ENCODE data around the gene HMG20A. TPM values are rescaled to one million over a fixed set of nuclear protein-coding genes. Genes with fewer than 3 reads are reported as not detected.

The HMG20A gene
- total RNA-seq, 1 donor, result 30.8 TPM

DNA sequence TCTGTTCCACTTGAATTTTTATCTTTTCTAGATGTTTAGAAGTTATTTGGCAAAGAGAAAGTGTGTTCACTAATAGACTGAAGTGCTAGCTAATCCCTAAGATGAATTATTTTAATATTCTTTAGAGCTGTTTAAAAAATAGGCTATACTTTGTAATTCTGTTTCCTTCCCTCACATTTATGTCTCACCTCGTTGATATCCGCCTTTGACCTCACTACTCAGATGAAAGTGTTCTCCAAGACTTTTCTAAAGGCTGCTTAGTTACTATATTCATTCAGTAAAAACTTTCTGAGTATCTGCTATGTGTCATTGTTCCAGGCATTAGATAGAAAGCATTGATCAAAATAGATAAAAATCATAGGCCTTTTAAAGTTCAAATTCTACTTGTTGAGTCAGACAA is 38.3 kb downstream of the HMG20A start:
- Histone ChIP-seq H3K27ac (ENCODE audit: low read depth, low read length) (no peak overlapping the region), H3K79me2 (ENCODE audit: insufficient read depth, low read length) (peaks cover 18% of the 10 kb centered on the region), H3K4me3 (ENCODE audit: insufficient read depth, low read length) (no peak overlapping the region), H3K27me3 (ENCODE audit: insufficient read depth, low read length) (no peaks in the 10 kb centered on the region), H4K20me1 (ENCODE audit: insufficient read depth, low read length) (no peaks in the 10 kb centered on the region), H3K9me3 (ENCODE audit: low read depth, low read length) (no peaks in the 10 kb centered on the region), H3K36me3 (ENCODE audit: insufficient read depth, low read length) (peaks cover 16% of the 10 kb centered on the region), H3K4me1 (ENCODE audit: insufficient read depth, low read length) (peaks cover 51% of the 10 kb centered on the region), H3K4me2 (ENCODE audit: insufficient read depth, low read length) (no peak overlapping the region), H2AFZ (ENCODE audit: low read length) (no peak overlapping the region)
- TF ChIP-seq, protein P1, sequence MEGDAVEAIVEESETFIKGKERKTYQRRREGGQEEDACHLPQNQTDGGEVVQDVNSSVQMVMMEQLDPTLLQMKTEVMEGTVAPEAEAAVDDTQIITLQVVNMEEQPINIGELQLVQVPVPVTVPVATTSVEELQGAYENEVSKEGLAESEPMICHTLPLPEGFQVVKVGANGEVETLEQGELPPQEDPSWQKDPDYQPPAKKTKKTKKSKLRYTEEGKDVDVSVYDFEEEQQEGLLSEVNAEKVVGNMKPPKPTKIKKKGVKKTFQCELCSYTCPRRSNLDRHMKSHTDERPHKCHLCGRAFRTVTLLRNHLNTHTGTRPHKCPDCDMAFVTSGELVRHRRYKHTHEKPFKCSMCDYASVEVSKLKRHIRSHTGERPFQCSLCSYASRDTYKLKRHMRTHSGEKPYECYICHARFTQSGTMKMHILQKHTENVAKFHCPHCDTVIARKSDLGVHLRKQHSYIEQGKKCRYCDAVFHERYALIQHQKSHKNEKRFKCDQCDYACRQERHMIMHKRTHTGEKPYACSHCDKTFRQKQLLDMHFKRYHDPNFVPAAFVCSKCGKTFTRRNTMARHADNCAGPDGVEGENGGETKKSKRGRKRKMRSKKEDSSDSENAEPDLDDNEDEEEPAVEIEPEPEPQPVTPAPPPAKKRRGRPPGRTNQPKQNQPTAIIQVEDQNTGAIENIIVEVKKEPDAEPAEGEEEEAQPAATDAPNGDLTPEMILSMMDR (IDR thresholded peaks at IDR 0.05; ENCODE audit: extremely low read depth, low read depth, low read length), result no peak
- DNase-seq (ENCODE audit: insufficient read length, low spot score, missing footprints), result no peak

DNA sequence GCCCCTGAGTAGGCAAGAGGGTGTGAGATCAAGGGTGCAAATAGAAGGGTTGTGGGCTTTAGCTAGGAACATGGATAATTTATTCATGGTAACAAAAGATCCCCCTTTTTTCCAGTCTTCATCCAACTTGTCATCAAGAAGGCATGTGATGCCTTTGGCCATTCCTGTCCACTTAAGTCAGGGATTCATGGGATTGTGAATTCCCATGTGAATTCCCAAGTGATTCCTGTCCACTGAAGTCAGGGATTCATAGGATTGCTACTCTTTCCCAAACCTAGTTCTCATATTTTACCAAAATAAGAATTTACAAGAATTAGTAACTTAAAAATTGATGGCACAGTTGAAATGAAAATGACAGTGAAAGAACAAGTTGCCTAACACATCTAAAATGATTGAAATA is 40.8 kb downstream of the HMG20A start:
- Histone ChIP-seq H3K27me3 (ENCODE audit: insufficient read depth, low read length) (no peaks in the 10 kb centered on the region), H3K4me3 (ENCODE audit: insufficient read depth, low read length) (no peak overlapping the region), H3K36me3 (ENCODE audit: insufficient read depth, low read length) (peaks cover 28% of the 10 kb centered on the region), H3K79me2 (ENCODE audit: insufficient read depth, low read length) (peaks cover 18% of the 10 kb centered on the region), H3K27ac (ENCODE audit: low read depth, low read length) (no peak overlapping the region), H2AFZ (ENCODE audit: low read length) (no peak overlapping the region), H3K4me1 (ENCODE audit: insufficient read depth, low read length) (peaks cover 27% of the 10 kb centered on the region), H4K20me1 (ENCODE audit: insufficient read depth, low read length) (no peaks in the 10 kb centered on the region), H3K4me2 (ENCODE audit: insufficient read depth, low read length) (no peak overlapping the region), H3K9me3 (ENCODE audit: low read depth, low read length) (no peaks in the 10 kb centered on the region)
- DNase-seq (ENCODE audit: insufficient read length, low spot score, missing footprints), result no peak
- TF ChIP-seq, protein P1 (IDR thresholded peaks at IDR 0.05; ENCODE audit: extremely low read depth, low read depth, low read length), result no peak

DNA sequence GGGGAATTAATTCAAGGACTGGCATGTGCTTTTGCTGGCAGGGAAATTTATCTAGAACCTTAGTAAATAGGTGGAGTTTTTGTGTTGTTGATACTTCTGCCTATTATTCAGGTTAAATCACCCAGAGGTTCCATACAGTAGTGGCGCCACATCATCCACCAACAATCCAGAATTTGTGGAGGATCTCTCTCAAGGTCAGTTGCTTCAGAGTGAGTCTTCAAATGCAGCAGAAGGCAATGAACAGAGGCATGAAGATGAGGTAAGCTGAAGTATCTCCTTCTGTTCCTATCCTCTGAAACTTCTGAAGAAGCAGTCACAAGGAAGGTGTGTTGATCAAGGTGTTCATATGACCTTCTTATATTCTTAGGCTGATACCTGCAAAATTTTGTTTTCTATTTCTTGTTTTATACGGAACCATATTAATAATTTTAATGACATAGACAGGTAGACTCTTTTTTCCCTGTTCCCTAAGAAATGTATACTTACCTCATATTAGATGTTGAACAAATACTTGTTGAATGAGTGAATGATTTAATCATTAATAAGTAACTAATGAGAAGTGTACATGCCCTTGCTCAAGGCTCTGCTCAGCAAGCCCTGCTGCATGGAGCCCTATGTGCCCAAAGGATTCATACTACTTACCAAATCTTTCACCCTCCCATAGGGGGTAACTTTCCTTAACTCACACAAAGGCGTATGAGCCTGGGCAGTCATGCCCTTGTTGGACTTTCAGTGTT is 43.6 kb downstream of the HMG20A start:
- TF ChIP-seq, protein P1 (IDR thresholded peaks at IDR 0.05; ENCODE audit: extremely low read depth, low read depth, low read length), result no peak
- no peak overlapping the region for H3K4me2 ChIP-seq (ENCODE audit: insufficient read depth, low read length)
- no peak overlapping the region for H3K27ac ChIP-seq (ENCODE audit: low read depth, low read length)
- H3K9me3 ChIP-seq (ENCODE audit: low read depth, low read length), result no peaks in the 10 kb centered on the region
- H3K4me1 ChIP-seq (ENCODE audit: insufficient read depth, low read length), result peaks cover 7% of the 10 kb centered on the region
- peaks cover 45% of the 10 kb centered on the region for H3K36me3 ChIP-seq (ENCODE audit: insufficient read depth, low read length)
- H4K20me1 ChIP-seq (ENCODE audit: insufficient read depth, low read length), result no peaks in the 10 kb centered on the region
- peaks cover 8% of the 10 kb centered on the region for H3K79me2 ChIP-seq (ENCODE audit: insufficient read depth, low read length)
- no peak for DNase-seq (ENCODE audit: insufficient read length, low spot score, missing footprints)
- H3K27me3 ChIP-seq (ENCODE audit: insufficient read depth, low read length), result no peaks in the 10 kb centered on the region
- no peak overlapping the region for H3K4me3 ChIP-seq (ENCODE audit: insufficient read depth, low read length)
- H2AFZ ChIP-seq (ENCODE audit: low read length), result no peak overlapping the region

DNA sequence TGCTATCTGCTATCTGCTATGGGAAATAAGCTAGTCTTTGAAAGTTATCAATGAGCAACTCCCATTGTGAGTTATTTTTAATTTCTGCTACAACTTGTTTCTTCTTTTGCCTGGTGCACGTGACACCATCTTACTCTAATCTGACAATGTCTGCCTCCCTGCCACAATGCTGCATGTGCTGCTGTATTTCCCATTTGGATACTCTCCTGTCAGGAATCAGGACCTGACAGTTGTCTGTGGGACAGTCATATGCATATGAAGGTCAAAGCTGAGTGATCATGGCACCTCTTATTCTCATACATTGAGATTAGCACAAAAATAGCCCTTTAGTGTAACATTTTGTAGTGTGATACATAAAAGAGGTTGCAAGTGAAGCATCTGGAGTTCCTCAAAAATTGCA is 45.8 kb downstream of the HMG20A start:
- H3K27me3 ChIP-seq (ENCODE audit: insufficient read depth, low read length), result no peaks in the 10 kb centered on the region
- H3K36me3 ChIP-seq (ENCODE audit: insufficient read depth, low read length), result peaks cover 47% of the 10 kb centered on the region
- TF ChIP-seq, protein P1 (IDR thresholded peaks at IDR 0.05; ENCODE audit: extremely low read depth, low read depth, low read length), result no peak
- peaks cover 6% of the 10 kb centered on the region for H3K79me2 ChIP-seq (ENCODE audit: insufficient read depth, low read length)
- no peaks in the 10 kb centered on the region for H3K9me3 ChIP-seq (ENCODE audit: low read depth, low read length)
- no peaks in the 10 kb centered on the region for H4K20me1 ChIP-seq (ENCODE audit: insufficient read depth, low read length)
- no peak overlapping the region for H3K27ac ChIP-seq (ENCODE audit: low read depth, low read length)
- no peak overlapping the region for H2AFZ ChIP-seq (ENCODE audit: low read length)
- DNase-seq (ENCODE audit: insufficient read length, low spot score, missing footprints), result no peak
- no peak overlapping the region for H3K4me2 ChIP-seq (ENCODE audit: insufficient read depth, low read length)
- H3K4me3 ChIP-seq (ENCODE audit: insufficient read depth, low read length), result no peak overlapping the region
- H3K4me1 ChIP-seq (ENCODE audit: insufficient read depth, low read length), result peaks cover 4% of the 10 kb centered on the region
